OCI-LY1 (cell line): ENCODE results near the gene TUBD1.
A peak's percentile ranks its signal among the peaks of the same experiment; 100 is the strongest.
"Not testable (repeated sequence)": the region's sequence is repeated elsewhere in the genome, so short reads cannot be mapped to it uniquely, and the experiment has no call there.

ENCODE experiments used
- H2AFZ ChIP-seq: fragments of 200-600 bp; sonication (generic), shearing (Covaris generic); 2 replicates; pipeline ENCODE4 v1.6.0; 2014; ENCODE audit warnings: antibody characterized with exemption, mild to moderate bottlenecking, low read length
- H3F3A ChIP-seq: fragments of 200-600 bp; sonication (generic), shearing (Covaris generic); 2 replicates; pipeline ENCODE4 v1.6.0; 2014; ENCODE audit warnings: mild to moderate bottlenecking, antibody characterized with exemption, low read length, moderate library complexity; ENCODE audit not compliant: insufficient read depth
- H3K27ac ChIP-seq: fragments of 200-600 bp; sonication (generic); 2 replicates; pipeline ENCODE4 v1.5.1; 2014; ENCODE audit warnings: low read length, mixed run types, mild to moderate bottlenecking, low read depth; ENCODE audit not compliant: poor library complexity, severe bottlenecking
- H3K27me3 ChIP-seq: fragments of 200-600 bp; sonication (generic); 2 replicates; pipeline ENCODE4 v1.6.0; 2014; ENCODE audit warnings: antibody characterized with exemption, mild to moderate bottlenecking, low read length, moderate library complexity; ENCODE audit not compliant: insufficient read depth
- H3K36me3 ChIP-seq: fragments of 200-600 bp; sonication (generic); 2 replicates; pipeline ENCODE4 v1.6.1; 2014; ENCODE audit warnings: mild to moderate bottlenecking, antibody characterized with exemption, low read length, moderate library complexity, mixed read lengths; ENCODE audit not compliant: insufficient read depth
- H3K4me1 ChIP-seq: fragments of 200-600 bp; sonication (generic); 2 replicates; pipeline ENCODE4 v1.5.1; 2014; ENCODE audit warnings: mild to moderate bottlenecking, low read length, moderate library complexity; ENCODE audit not compliant: insufficient read depth, severe bottlenecking
- H3K4me2 ChIP-seq: fragments of 200-600 bp; sonication (generic), shearing (Covaris generic); 2 replicates; pipeline ENCODE4 v1.6.1; 2014; ENCODE audit warnings: low read length
- H3K4me3 ChIP-seq: fragments of 200-600 bp; sonication (generic); 2 replicates; pipeline ENCODE4 v1.5.1; 2014; ENCODE audit warnings: low read length, low read depth, mild to moderate bottlenecking, mixed read lengths; ENCODE audit not compliant: poor library complexity, severe bottlenecking
- H3K79me2 ChIP-seq: fragments of 200-600 bp; shearing (Covaris generic); 2 replicates; pipeline ENCODE4 v1.6.1; 2016; ENCODE audit warnings: mixed run types, low read length, mixed read lengths; ENCODE audit not compliant: insufficient read depth
- H3K9ac ChIP-seq: fragments of 200-600 bp; sonication (generic), shearing (Covaris generic); 2 replicates; pipeline ENCODE4 v1.6.1; 2014; ENCODE audit warnings: mild to moderate bottlenecking, low read length, mixed read lengths
- H3K9me2 ChIP-seq: fragments of 200-600 bp; sonication (generic), shearing (Covaris generic); 2 replicates; pipeline ENCODE4 v1.6.1; 2014; ENCODE audit warnings: low read depth, mild to moderate bottlenecking, low read length, mixed read lengths
- H3K9me3 ChIP-seq: fragments of 200-600 bp; shearing (Covaris generic); 2 replicates; pipeline ENCODE4 v1.6.1; 2014; ENCODE audit warnings: low read length, mixed read lengths
- H4K20me1 ChIP-seq: fragments of 200-600 bp; sonication (generic), shearing (Covaris generic); 2 replicates; pipeline ENCODE4 v1.6.0; 2016; ENCODE audit warnings: mild to moderate bottlenecking, low read length; ENCODE audit not compliant: insufficient read depth
- CTCF ChIP-seq: fragments of 200-600 bp; sonication (generic), shearing (Covaris generic); IDR thresholded peaks from 2 replicates; pipeline ENCODE4 v1.5.1; 2017; ENCODE audit warnings: mild to moderate bottlenecking, antibody characterized with exemption, low read length, moderate library complexity, mixed read lengths
- EZH2 ChIP-seq: fragments of 200-600 bp; sonication (generic), shearing (Covaris generic); IDR thresholded peaks from 2 replicates; pipeline ENCODE4 v1.8.0; 2017; ENCODE audit warnings: borderline replicate concordance, mixed run types, mild to moderate bottlenecking, antibody characterized with exemption, low read length, moderate library complexity, mixed read lengths

TUBD1 gene

DNA sequence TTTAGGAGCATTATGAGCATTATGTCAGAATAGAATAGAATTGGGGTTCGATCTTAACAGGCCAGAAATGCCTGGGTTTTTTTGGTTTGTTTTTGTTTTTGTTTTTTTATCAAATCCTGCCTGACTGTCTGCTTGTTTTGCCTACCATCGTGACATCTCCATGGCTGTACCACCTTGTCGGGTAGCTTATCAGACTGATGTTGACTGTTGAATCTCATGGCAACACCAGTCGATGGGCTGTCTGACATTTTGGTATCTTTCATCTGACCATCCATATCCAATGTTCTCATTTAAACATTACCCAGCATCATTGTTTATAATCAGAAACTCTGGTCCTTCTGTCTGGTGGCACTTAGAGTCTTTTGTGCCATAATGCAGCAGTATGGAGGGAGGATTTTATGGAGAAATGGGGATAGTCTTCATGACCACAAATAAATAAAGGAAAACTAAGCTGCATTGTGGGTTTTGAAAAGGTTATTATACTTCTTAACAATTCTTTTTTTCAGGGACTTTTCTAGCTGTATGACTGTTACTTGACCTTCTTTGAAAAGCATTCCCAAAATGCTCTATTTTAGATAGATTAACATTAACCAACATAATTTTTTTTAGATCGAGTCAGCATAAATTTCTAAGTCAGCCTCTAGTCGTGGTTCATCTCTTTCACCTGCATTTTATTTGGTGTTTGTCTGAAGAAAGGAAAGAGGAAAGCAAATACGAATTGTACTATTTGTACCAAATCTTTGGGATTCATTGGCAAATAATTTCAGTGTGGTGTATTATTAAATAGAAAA is 51.5 kb downstream of the TUBD1 start:
- H3K27me3 ChIP-seq, H3K9me3 ChIP-seq, H4K20me1 ChIP-seq, H3K9me2 ChIP-seq, H3K4me3 ChIP-seq, H2AFZ ChIP-seq, H3F3A ChIP-seq, H3K79me2 ChIP-seq, H3K27ac ChIP-seq, H3K9ac ChIP-seq: not testable (repeated sequence)
- Histone ChIP-seq H3K4me2 (peak overlapping the region; percentile 18; the same call in 1 of the 2 replicates), H3K36me3 (peaks cover 11% of the 10 kb centered on the region; the same call in 1 of the 2 replicates), H3K4me1 (peaks cover 63% of the 10 kb centered on the region)

DNA sequence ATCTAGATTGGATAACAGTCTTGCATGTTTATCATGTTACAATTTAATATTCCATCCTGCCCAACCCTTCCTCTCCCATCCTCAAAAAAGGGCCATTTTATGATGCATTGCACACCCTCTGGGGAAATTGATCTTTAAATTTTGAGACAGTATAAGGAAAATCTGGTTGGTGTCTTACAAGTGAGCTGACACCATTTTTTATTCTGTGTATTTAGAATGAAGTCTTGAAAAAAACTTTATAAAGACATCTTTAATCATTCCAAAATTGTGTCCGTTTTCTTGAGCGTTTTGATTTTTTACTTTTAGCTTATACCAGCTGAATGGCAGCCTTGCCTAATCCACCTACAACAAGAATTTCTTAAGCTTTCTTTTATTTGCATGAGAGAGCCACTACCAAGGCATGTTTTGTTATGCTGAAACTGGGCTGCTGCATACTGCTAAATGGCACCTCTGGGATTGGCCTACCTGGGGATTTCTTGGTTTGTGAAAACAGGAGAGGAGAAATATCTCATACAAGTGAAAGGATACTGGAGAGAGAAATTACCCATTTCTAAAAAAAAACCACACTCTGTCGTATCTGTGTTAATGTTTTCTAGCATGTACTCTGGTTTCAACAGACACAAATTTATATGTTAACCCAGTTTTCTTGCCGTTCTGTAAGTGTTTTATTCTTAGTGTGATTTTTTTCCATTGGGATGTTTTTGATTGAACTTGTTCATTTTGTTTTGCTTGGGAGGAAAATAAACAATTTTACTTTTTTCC is 52.2 kb downstream of the TUBD1 start:
- Histone ChIP-seq H3K9ac (no peak overlapping the region; the same call in 1 of the 2 replicates), H3K4me3 (peak overlapping the region; percentile 63), H3F3A (no peaks in the 10 kb centered on the region), H3K9me2 (no peaks in the 10 kb centered on the region), H4K20me1 (no peaks in the 10 kb centered on the region), H3K4me1 (peaks cover 55% of the 10 kb centered on the region), H2AFZ (no peak overlapping the region), H3K27me3 (no peaks in the 10 kb centered on the region), H3K79me2 (no peaks in the 10 kb centered on the region), H3K36me3 (peaks cover 11% of the 10 kb centered on the region; the same call in 1 of the 2 replicates), H3K4me2 (peak overlapping the region; percentile 69; the same call in 1 of the 2 replicates), H3K9me3 (no peaks in the 10 kb centered on the region), H3K27ac (peak overlapping the region; percentile 37)
- TF ChIP-seq CTCF (no peak), EZH2 (no peak)

DNA sequence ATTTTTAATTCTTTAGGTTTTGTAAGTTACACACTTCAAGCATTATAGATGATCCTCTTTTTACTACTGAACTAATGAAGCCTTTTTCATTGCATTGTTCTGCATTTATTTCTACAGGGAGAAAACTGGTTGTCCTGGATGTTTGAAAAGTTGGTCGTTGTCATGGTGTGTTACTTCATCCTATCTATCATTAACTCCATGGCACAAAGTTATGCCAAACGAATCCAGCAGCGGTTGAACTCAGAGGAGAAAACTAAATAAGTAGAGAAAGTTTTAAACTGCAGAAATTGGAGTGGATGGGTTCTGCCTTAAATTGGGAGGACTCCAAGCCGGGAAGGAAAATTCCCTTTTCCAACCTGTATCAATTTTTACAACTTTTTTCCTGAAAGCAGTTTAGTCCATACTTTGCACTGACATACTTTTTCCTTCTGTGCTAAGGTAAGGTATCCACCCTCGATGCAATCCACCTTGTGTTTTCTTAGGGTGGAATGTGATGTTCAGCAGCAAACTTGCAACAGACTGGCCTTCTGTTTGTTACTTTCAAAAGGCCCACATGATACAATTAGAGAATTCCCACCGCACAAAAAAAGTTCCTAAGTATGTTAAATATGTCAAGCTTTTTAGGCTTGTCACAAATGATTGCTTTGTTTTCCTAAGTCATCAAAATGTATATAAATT is 53.0 kb downstream of the TUBD1 start:
- no peaks in the 10 kb centered on the region for H3K9me3 ChIP-seq
- peak overlapping the region; percentile 69 for H3K4me2 ChIP-seq
- H3F3A ChIP-seq: no peaks in the 10 kb centered on the region
- no peaks in the 10 kb centered on the region for H3K79me2 ChIP-seq
- H3K36me3 ChIP-seq: peaks cover 11% of the 10 kb centered on the region; the same call in 1 of the 2 replicates
- peak overlapping the region; percentile 63 for H3K4me3 ChIP-seq
- no peak overlapping the region for H2AFZ ChIP-seq
- H4K20me1 ChIP-seq: no peaks in the 10 kb centered on the region
- no peaks in the 10 kb centered on the region for H3K27me3 ChIP-seq
- peak overlapping the region; percentile 69 for H3K27ac ChIP-seq
- H3K9me2 ChIP-seq: no peaks in the 10 kb centered on the region
- H3K4me1 ChIP-seq: peaks cover 48% of the 10 kb centered on the region
- TF ChIP-seq CTCF (no peak), EZH2 (no peak)
- peak overlapping the region; percentile 16; the same call in 1 of the 2 replicates for H3K9ac ChIP-seq
